HG02763 (cell line): ENCODE results near the gene CTNND2.

Experiments
- ATAC-seq: cut with Tn5 transposase; IDR thresholded peaks from one replicate; pipeline ENCODE4 v1.9.1; 2021; ENCODE audit warnings: mild to moderate bottlenecking, moderate library complexity; ENCODE audit not compliant: unreplicated experiment

CTNND2 gene

DNA sequence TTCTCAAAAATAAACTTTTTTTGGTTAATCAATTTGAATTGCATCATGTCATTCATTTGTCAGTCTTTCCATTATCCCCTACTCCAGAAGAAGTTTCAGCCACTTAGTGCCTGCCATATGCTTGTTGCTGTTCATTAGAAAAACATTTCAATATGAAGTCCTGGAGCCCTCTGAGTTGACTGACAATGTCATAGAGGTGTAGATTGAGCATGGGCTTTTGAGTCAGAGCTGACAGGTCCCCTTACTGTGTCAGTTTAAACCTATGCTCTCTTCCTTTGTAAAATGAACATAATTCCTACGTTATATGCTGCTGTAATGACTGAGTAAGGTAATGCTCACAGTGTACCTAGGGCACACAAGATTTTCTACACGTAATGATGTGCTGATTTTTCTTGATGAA lies 114.0 kb downstream of the CTNND2 start:
- no peak for ATAC-seq

DNA sequence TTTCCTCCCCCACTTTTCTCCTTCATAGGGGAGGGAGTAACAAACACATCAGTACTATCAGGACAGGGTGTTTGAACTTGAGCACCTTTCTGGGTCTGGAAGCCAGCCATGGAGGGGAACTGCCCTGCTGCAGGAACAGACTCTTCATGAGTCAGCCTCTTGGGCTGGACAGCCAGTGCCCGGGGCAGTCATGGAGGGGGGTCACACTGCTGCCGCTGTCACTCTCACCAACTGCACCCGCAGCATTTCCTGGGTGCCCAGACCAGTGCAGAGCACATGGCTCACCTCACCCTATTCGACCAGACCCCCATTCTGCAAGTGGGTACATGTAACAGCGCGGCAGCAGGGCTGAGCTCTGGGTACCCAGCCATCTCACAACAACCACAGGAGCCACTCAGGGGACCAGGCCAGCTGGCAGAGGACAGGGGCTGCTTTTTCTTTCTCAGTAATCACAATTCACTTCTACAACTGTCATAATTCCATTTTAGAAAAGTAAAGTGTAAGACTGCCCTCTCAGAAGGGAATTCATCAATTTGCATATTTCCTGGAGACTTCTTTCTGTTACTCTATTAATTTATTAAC lies 118.4 kb downstream of the CTNND2 start:
- no peak for ATAC-seq

DNA sequence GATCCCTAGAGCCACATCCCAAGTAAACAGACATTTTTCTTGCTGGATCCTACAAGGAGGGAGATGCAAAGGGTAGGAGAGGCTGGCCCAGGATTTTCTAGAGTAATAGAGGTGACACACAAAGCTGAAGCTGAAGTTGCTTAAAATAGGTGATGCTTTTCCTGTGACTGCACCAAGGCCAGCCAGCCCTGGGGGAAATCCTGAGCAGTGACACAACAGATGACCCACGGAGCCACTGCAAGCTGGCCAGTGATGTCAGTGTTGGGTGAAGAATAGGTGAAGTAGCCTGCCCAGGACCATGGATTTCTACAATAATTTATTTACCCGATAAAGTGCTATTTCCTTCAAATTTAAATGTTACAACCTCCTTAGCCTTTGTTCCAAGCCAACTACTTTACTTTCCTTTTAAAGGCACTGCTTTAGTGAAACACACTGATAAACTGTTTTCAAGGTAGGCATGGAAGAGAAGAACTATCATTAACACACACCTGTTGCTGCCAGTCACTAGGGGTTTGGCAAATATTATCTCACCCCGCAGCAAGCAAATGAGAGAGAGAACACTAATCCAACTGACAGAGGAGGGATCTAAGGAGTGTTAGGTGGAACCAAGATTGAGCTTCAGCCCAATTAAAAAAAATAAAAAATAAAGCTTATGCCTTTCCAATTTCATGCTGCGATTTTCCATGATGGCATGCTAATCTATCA lies 123.5 kb downstream of the CTNND2 start:
- ATAC-seq = no peak

DNA sequence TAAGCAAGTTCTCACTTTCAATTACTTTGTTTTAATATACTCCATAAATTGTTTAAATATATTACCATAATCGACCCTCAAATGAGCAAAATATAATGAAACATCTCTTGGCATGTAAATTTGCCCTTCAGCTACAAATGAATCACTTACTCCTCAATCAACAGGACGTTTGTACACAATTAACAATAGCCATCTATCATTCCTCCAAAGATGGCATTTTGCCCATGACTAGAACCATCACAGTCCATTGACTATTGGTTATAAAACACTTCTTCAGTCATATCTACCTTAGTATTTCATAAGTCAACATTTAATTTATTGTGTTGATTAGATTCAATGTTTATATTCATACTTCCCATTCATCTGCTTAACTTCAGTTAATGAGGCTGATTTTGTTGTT lies 127.2 kb downstream of the CTNND2 start:
- no peak for ATAC-seq

DNA sequence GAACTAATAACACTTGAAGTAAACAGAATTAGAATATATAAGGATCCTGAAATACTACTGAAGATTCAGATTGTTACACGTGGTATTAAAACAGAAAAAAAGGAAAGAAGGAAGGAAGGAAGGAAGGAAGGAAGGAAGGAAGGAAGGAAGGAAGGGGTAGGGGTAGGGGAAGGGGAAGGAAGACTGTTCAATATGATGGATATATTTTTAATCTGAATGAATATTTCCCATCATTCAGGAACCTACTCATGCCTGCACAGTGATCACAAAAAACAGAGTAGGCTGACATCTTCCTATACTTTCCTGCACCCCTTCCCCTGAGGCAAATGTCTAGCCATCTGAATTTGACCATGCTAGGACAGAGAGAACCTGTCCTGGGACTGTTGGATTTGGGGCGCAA lies 133.9 kb downstream of the CTNND2 start:
- no peak for ATAC-seq

DNA sequence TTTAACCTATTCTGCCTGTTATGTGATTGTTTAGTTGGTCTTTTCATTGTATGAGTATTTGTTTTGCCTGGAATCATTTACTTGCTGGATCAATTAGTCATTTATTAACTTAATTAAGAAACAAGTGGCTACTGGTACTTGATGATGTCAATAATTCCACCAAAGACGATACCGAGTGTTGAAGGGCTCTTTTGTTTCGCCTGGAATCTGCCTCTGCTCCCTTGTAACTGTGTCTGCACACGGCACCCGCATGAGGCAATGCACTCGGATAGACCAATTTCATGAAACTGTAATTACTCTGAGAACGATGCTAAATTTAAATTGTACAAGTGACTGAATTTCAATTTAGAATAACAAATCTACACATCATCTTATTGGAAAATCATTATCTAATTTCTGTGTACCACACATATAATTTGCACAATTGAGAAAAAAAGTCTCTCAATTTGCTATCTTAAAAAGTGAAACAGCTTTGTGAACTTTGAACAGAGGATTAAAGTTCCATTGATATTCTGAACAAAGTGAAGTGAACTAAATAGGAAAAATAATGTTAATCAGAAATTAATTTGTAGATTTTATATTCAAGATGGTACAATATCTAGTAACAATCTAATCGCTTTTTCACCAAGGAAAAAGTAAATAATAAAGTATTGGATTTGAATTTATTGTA lies 143.2 kb downstream of the CTNND2 start:
- no peak for ATAC-seq

DNA sequence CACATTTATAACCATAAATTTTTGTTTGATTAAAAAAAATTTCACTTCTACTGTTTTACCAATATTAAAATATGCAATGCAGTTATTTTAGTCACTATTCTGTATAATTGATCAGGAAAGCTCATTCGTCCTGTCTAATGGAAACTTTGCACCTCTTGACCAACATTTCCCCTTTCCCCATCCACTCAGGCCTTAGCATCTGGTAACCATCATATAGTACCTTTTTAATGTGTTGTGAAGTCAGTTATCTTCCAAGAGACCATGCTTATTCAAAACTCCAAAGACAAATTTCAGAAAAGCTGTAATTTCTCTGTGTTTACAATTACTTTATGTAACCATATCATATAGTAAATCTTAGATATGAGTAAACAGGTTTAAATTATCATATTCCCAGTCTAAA lies 145.9 kb downstream of the CTNND2 start:
- ATAC-seq = no peak

DNA sequence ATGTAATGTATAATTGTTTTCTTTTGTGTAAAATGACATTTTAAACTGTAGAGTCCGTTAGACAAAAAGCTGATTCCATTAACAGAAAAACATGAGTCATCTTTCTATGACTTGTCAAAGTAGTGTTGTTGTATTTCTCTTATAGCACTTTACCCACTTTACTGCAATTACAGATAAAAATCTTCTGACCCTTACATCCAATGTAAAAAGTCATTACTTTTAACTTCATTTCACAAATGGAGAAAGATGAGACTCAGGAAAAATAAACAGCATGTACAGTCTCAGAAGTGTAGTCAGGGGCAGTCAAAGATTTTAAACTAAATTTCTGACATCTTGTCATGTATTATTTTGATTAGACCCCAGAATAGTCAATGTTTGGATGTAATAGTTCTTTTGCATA lies 146.6 kb downstream of the CTNND2 start:
- ATAC-seq = no peak

DNA sequence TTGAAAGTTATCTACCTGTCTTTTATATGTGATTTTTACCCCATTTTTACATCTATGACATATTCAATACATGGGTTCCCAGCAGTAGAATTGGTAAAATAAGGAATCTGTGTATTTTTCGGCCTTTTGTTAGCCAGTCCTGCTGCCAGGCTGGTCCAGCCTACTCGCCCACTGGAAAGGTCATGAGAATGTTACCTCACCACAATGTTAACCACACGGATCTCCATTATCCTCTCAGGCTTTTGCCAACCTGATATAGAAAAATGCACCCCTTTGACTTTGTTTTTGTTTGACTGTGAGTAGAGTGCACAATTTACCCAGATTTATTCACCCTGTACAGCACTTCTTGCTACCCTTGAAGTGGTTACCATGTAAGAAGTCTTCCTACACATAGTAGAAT lies 167.2 kb downstream of the CTNND2 start:
- ATAC-seq = no peak

DNA sequence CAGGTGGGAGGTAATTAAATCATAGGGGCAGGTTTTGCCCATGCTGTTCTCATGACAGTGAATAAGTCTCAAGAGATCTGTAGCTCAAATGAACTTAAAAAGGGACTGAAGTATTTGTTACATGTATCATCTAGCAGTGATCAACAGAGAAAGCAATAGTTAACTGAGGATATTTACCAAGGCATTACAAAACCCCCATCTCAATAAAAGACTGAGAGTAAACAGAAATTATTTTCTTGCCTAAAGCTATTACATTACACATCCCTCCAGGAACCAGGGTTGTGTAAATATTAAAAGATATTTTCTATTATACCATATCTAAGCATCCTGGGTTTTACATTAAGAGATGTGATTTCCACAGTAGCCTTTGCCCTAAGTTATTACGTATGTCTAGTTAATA lies 169.9 kb downstream of the CTNND2 start:
- no peak for ATAC-seq

DNA sequence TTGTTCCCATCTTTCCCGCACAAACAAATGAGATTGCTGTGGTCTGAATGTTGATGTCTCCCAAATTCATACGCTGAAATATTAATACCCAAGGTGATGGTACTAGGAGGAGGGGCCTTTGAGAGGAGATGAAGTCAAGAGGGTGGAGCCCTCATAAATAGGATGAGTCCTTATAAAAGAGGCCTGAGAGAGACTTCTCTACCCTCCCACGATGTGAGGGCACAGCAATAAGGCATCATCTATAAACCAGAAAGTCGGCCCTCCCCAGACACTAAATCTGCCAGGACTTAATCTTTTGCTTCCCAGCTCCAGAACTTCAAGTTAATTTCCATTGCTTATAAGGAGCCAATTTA lies 170.4 kb downstream of the CTNND2 start:
- no peak for ATAC-seq

DNA sequence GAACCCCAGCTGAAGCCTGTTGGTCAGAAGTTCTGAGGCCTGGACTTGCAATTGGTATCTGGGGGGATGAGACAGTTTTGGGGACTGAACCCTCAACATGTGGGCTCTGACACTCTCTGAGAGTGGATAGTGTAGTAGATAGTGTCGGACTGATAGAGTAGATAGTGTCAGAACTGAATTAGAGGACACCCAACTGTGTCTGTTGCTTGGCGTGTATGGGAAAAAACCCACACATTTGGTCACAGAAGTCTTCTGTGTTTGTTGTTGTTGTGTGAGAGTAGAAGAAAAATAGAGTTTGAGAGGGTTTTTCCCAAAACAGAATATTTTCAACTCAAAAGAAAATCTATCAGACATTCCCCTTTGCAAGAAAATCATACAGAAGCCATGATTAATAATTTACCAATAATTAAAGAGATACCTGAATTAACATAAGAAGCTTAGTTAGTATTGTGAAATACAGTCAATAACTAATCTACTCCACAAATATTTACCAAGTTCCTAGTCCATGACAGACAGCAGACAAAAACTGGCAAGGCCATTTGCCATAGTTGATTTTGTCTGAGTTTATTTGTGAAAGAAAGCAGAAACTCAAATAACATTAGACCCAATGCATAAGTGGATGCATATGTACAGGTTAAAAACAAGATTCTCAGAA lies 170.9 kb downstream of the CTNND2 start:
- ATAC-seq = no peak

DNA sequence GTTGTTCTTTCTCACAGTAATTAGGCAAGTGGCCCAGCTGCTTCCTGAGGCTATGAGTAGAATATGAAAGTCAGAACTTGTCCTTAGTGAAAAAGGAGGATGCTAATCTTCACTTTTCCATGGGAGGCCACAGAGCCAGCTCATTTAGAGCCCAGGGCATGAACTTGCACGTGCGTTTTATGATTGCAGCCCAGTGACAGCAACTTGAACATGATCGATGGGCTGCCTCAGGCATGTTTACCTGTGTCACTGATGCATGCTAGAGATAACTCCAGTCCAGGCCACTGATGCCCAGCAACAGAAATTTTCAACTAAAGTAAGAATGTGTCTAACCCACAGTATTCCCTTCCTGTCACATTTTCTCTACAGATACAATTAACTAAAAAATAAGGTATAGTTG lies 179.3 kb downstream of the CTNND2 start:
- no peak for ATAC-seq

DNA sequence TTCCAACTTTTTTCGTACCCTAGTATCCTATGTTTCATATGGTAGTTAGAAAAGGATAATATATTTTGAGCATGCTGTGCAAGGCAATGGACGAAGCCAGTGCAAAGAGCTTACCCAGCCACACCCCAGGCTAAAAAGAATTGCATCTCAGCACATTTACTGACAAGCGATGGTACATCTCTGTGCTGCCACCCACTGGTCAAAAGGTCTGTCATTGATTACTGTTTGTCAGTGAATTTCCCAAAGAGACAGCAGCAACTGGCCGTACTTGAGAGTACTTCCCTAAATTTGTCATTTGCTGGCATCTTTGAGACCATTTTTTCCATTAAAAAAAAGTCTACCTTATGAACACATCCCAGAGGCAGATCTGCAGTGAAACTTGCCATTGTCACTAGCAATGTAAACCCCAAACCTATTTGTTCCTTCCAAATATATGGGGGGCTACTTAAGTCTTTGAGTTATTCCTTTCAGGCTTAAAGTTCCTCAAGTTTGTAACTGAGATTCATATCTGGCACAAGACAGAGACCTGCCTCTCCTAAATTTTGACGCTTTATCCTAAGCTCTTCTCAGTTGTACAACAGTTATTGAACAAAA lies 184.3 kb downstream of the CTNND2 start:
- ATAC-seq = no peak

DNA sequence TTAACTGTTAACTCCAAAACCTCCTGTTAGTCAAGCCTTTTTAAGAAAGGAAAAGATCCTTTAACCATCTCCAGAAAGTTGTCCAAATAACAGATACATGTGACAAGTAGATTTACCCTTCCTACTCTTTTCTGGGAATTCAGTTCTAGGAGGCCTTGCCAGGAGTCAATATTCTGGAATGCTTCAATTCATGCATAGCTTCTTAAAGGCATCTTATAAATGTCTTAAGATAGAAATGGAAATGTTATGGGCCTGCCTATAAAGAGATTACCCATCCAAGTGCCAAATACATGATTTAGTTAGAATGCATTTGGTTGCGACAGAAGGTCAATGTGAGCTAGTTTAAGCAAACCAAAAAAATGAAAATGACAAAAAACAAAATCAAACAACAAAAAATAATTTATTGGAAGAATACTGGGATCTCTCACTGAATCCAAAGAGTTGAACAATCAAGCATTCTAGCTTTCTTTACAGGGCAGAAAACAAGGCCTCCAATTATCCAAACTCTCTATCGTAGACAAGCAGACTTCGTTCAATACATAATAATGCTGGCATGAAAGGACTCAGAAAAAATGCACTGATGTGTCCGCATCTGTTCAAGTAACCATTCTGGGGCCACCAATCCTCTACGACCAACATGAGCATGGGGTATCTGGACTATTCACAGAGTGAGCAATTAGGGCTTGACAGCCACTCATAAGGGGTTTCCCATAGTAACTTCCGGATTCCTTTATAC lies 188.6 kb downstream of the CTNND2 start:
- ATAC-seq = no peak

DNA sequence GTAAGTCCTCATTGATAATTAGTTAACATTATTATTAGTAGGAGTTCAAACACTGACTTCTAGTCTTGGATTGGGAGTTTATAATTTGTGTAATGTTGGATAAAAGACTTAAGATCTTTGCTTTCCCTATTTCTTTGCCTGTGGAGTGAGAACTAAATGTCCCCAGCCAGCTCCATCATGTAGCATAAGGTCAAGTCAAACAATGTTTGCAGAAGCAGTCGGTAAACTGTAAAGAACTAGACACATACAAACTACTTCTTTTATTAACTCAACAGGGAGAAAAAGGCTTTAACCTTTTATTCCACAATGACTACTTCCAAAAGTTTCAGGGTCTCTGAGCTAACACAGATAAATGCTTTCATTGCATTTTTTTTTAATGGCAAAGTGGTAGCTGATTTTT lies 192.3 kb downstream of the CTNND2 start:
- ATAC-seq = no peak

DNA sequence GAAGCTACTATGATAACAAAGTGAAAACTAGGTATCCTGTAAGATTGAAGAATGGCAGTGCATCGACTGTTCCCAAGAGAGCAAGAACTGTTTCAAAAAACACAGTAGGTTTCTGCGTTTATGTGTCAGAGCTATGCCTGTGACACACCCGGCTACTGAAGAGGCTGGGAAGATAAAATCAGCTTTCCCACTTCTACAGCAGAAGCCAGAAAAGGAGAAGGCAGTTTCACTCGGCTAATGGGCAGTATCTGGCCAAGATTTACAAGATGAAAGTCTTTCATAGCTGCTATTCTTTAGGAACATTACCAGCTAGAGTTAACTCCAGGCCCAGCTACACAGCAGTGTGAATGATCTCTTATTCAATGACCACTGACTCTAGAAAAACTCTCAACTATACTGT lies 195.2 kb downstream of the CTNND2 start:
- no peak for ATAC-seq

DNA sequence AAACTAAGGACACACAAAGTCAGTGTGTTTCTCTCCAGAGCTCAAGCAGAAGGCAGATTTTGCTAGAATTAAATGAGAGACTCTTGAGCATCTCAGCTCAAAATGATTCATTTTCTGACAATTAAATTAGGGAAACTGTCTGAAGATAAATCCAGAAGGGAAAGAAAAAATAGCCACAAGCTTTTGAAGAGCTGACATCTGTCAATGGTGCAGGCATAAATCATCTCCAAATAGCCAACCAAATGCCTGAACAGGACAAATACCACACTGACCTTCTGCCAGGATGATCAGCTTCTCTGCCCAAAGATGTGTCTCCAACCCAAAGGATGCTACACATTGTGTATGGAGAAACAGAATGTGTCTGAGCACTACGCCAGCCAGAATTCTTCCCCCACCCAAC lies 199.3 kb downstream of the CTNND2 start:
- no peak for ATAC-seq

DNA sequence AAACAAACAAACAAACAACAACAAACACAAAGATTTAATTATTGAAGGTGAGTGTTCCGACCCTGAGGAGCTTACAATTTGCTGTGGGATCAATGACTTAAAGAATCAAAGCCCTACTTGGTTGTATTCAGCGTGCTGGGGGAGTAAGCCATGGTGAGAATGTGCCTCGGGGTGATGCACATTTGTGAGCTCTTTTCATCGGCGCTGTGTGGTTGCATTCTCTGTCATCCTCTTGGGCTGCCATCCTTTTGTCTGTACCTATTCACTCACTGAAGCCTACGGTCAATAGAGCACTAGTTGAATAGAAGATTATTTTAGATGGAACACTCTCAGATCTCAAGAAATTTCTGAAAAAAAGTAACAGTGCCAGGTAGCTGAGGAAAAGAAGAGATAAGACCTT lies 203.9 kb downstream of the CTNND2 start:
- ATAC-seq = no peak

DNA sequence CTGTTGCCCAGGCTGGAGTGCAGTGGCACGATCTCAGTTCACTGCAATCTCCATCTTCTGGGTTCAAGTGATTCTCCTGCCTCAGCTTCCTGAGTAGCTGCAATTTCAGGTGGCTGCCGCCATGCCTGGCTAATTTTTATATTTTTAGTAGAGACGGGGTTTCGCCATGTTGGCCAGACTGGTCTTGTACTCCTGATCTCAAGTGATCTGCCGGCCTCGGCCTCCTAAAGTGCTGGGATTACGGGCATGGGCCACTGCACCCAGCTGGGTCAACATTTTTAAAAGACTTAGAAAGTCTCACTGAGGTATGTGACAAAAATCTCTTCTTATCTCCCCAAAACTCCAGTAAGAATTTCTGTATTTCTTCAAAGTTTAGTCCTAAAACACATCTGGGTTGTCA lies 211.6 kb downstream of the CTNND2 start:
- no peak for ATAC-seq

DNA sequence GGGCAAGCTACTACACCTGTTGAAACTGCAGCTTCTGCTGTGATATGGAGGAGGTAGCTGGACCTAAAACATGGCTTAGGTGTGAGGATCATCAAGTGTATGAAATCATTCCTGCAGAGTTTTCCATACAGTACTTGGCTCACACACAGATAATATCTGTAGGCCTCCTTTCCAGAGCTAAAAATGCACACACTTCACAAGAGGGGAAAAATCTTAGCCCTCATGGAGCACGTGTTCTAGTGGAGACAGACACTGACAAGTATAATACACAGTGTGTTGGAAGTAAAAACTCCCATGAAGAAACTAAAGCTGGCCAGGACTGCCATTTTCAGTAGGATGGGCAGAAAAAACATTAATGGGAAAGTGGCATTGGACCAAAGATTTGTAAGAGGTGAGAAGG lies 216.7 kb downstream of the CTNND2 start:
- ATAC-seq = no peak
